ENCODE data around the gene ZBTB6.

The ZBTB6 gene

GRCh38 chr9:122912964-122913673 is at the start of gene ZBTB6:
ZBTB6 (minus strand) TSS chr9:122913323; CDS start chr9:122912072, 1,251 bp downstream.
- DNase-seq, result peak; percentile 63 to 94

DNA sequence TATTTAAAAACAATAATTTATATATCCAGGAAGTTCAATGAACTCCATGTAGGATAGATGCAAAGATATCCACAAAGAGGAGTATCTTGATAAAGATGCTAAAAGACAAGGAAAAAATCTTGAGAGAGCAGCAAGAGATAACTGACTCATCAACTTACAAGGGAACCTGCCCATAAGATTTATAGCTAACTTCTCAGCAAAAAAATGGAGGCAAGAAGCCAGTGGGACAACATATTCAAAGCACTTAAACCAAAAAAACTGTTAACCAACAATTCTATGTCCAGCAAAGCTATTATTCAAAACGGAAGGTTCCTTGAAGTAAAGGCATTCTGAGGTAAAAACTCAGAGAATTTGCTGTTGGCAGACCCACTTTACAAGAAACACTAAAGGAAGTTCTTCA is 48.0 kb upstream of the ZBTB6 start:
- DNase-seq, result no peak

GRCh38 chr9:122955961-122956360 is 42.8 kb upstream of the ZBTB6 start:
- no peak for DNase-seq

DNA sequence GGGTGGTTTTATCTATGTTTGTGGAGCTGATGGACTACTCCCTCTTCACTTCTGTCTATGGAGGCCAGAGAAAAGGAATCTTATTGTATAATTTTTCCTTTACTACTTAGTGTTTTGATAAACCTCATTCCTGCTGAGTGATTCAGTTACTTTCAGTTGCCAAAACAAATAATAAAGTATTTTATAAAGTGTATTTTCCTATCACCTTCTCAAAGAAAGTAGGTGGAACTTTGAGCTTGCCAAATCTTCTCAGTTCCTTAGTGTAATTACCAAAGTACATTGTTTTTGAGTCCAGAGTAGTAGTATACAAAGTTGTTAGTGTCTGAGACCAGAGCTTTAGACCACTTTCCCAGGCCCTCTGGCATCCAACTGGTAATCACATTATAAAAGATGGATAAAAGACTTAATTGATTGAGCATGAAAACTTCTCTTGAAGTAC is 41.1 kb upstream of the ZBTB6 start:
- peak in 1 of 2 experiments; percentile 61 for DNase-seq

DNA sequence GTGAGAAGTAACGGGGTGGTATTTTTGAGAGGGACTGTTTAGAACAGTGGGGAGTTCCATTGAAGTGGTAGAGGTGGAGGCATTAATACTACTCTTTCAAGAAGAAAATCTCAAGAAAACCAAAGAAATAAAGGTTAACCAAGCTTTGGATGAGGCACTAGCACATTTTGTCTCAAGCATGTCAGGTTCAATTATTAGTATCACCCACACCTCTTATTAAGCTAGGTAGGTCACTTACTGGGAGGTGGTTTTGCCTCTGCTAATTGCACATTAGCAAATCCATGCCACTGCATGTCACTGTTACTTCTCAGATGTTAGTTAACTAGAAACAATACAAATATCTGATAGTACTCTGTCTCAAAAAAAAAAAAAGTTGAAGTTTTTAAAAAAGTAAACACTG is 37.9 kb upstream of the ZBTB6 start:
- DNase-seq, result no peak

DNA sequence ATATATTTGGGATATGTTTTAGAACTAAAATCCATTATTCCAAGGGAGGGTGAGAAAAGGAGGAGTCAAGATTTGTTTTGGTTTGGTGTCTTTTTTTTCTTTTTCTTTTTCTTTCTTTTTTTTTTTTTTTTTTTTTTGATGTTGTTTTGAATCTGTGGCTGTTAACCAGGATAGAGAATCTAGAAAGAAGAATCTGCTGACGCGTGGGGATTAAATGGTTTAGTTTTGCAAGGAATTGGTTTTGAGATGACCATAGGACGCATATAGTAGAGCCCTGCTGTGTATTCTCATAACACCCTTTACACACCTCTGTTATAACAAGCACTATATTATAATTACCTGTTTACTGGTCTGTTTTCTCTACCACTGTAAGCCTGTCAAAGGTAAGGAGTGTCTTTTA is 37.1 kb upstream of the ZBTB6 start:
- no peak for DNase-seq

GRCh38 chr9:122949696-122950095 is 36.6 kb upstream of the ZBTB6 start:
- no peak for DNase-seq

GRCh38 chr9:122948313-122948712 is 35.2 kb upstream of the ZBTB6 start:
- no peak for DNase-seq

DNA sequence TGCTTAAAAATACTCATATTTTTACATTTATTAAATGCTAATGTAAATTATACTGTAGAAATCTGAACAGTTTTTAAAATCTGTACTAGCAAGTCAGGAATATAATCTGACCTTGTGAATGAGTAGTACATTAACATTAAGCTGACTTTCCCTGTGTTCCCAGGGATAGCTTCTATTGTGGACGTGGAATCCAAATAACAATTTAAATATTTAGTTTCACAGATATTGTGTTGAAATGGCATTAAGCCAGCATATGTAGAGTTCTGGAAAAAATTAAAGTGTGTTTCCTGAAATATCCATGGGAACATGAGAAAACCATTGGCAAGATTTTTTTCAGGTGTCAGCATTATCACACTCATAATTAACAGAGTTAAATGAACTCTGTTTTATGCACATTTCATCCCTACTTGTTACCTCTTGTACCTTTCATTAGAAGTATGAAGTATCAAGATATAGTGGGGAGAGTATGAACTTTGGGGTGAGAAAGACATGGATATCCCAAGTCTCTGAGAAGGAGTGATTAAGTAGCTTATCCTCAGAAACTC is 33.4 kb upstream of the ZBTB6 start:
- DNase-seq, result no peak

DNA sequence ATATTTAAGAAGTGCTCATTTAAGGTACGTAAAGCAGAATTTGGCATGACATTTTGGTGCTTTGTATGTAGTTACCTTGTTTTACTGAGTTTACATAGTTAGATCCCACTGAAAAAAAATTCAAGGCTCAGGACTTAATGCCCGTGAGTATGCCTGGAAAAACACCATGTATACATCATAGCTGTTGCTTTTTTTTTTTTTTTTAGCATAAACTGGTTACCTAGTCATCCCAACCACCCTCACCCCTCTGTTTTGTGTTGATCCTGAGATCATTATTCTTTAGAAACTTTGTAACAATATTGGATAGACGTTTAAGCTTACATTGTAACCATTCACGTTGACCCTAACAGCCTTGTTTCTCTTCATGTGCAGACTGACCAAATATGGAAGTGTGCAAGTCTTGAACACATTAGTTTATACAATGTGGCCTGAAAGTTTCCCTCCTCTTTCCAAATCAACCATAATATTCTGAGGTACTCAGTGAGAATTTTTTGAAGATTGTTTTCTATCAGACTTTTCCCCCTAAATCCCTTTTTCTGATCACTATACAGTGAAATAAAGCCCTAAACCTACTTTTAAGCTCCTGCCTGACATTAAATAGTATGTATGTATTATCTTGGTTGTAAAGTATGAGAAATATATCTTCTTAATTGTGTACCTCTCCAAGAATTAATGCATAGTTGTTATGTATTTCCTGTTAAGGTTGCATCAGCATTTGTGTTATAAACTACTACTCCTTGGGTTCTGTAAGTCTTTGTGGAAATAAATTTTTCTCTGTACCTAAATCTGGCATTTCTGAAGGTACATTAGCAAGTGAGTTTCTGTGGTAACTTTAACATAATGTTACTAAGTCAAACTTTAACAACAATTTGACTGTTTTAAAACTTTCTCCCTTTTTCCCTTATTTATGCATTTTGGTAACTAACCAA is 32.1 kb upstream of the ZBTB6 start:
- DNase-seq, result no peak

DNA sequence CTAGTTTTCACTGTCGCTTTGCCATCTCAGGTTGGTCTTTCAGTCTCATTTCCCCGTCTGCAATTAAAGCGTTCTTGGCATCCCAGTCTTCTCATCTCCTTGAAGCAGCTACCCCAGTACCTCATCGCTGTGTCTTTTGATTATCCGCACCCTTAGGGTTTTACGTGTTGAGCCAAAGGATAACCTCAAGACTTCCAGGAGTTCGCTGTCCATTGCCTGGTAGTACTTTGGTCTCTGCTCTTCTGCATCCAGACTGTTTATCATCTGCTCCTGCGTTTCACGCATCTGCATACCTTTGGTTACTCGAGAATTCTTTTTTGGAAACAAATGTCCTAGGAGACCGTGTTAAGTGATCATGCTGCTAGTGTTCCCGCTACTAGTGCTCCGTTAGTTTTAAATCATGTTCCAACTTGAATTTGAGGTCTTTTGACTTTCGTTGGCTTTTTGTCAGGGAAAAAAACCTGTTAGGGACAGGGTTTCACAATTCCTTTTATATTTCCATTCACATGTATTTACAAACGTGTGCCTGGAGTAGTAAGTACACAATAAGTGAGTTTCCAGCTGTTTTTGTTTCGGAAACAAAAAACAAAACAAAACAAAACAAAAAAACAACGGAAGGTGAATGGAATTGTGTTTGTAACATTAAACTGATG is 28.6 kb upstream of the ZBTB6 start:
- DNase-seq, result peak in 1 of 2 experiments; percentile 54

GRCh38 chr9:122940749-122941581 is 27.8 kb upstream of the ZBTB6 start, which contains the start of gene RABGAP1:
RABGAP1 (plus strand) TSS chr9:122941020; CDS start chr9:122957060, 16,040 bp downstream.
- DNase-seq, result peak; percentile 95 to 97

DNA sequence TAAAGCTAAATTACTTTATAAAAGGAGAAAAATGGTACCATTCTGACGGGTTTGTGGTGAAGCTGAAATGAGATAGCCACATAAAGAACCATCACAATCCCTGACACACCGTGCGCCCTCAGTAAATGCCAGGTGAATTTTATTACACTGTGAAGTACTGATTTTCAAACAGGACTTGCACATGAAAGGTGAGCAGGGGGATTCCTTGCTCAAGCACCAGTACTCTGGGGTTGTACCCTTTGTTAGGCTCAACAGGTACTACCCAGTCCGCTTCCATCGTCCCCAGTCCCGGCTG is 27.3 kb upstream of the ZBTB6 start:
- DNase-seq, result no peak

DNA sequence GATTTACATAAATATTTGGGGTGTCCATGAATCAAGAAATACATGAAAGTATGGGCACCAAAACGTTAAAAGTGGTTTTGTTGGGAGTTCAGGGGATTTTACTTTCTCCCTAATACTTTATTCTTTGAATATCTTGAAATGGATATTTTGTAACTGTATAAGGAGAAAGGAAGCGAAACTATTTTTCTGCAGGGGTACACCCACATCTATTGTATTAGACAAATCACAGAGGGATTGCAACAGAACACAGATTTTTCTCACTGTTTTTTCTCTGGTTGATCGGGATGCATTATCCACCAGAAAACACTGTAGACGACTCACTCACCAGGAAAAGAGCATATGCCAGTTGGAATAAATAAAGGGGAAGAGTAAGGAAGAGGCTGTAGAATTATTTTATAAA is 26.5 kb upstream of the ZBTB6 start:
- no peak for DNase-seq

GRCh38 chr9:122936883-122937282 is 23.8 kb upstream of the ZBTB6 start:
- no peak for DNase-seq

DNA sequence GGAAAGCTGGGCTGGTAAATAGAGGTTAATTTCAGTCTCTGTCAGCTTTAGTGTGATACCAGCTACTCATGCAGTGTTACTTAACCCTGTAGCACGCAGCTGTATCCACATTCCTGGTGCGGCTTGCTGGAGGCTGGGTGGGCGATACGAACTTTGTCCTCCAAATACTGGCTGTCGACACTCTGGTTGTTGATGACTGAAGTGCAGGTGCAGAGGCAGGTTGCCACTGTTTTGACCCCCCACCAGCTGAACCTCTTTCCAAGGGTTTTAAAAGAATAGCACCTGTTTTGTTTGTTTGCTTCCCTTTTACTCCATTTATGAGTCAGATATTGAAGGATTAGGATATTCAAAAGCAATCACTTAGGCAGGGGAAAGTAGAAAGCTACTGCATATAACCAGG is 23.3 kb upstream of the ZBTB6 start:
- no peak for DNase-seq

GRCh38 chr9:122931226-122932121 is 18.4 kb upstream of the ZBTB6 start, which contains the start of gene ZBTB26:
ZBTB26 (minus strand) TSS chr9:122931512; CDS start chr9:122919934, 11,578 bp downstream.
- peak; percentile 96 to 97 for DNase-seq

GRCh38 chr9:122930541-122931225 is 17.6 kb upstream of the ZBTB6 start:
- DNase-seq, result peak in 1 of 2 experiments; percentile 71

GRCh38 chr9:122929796-122930354 is 16.8 kb upstream of the ZBTB6 start:
- no peak for DNase-seq

- DNase-seq, result no peak
Measured at GRCh38 chr9:122923947-122924346, 10.8 kb upstream of the ZBTB6 start.
